Right atrium auricular region (tissue), 2 donors: ENCODE data around the gene TTLL8. TPM values are rescaled to one million over a fixed set of nuclear protein-coding genes. Genes with fewer than 3 reads are reported as not detected.

ENCODE experiments used
- DNase-seq: peaks from one replicate; pipeline ENCODE4 v3.0.0-alpha.2; 2019; ENCODE audit warnings: low spot score
- H3K27ac ChIP-seq, 2 donors: fragments of 200-600 bp; sonication (generic); 1 replicate in 1 of 2; 2 replicates in 1 of 2; pipeline ENCODE4 v1.5.1; 2016 to 2019
- H3K27me3 ChIP-seq, 2 donors: fragments of 200-600 bp; sonication (generic); one replicate each; pipeline versions ENCODE4 v1.5.1 to v1.6.0; 2017 to 2019
- H3K36me3 ChIP-seq: fragments of 200-600 bp; sonication (generic); one replicate; pipeline ENCODE4 v1.5.1; 2016
- H3K4me1 ChIP-seq, 2 donors: fragments of 200-600 bp; sonication (generic); one replicate each; pipeline versions ENCODE4 v1.5.1 to v1.6.0; 2017 to 2019
- H3K4me3 ChIP-seq, 2 donors: fragments of 200-600 bp; sonication (generic); 1 replicate in 1 of 2; 2 replicates in 1 of 2; pipeline ENCODE4 v1.5.1; 2017 to 2019; ENCODE audit warnings: mild to moderate bottlenecking in 1 of 2, moderate library complexity in 1 of 2
- H3K9me3 ChIP-seq, 2 donors: fragments of 200-600 bp; sonication (generic); one replicate each; pipeline ENCODE4 v1.5.1; 2019
- total RNA-seq, 2 donors: library from RNA; depleted of rRNA; stranded (reverse); fragments of >200 nt; gene quantifications; one replicate each; pipeline ENCODE4 v1.1.0, GENCODE V29; 2016
- TF ChIP-seq, protein P1 (sequence below), 2 donors: fragments of 200-600 bp; sonication (generic); IDR thresholded peaks; one replicate each; pipeline ENCODE4 v1.5.1; 2019; ENCODE audit warnings: antibody characterized with exemption in 2 of 2

Gene TTLL8
- total RNA-seq, 2 donors from 2014 or later, result not detected

DNA sequence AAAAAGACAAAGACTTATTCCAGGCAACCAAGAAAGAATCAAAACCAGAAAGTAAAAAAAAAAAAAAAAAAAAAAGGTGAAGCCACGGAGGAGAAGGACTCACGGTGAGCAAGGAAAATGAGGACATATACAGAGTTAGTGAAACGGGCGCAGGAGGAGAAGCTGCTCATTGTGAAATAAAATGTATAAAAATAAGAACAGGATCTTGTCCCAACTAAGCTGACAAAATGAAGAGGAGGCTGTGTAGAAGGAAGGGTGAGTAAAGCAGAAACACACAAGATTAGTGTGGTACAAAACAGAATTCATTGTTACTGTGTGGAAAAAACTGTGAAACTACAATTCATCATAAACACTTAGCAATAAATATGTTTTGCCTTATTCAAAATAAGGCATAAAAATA, 53.2 kb downstream of the TTLL8 start:
- H3K36me3 ChIP-seq, result no peaks in the 10 kb centered on the region
- TF ChIP-seq, protein P1, sequence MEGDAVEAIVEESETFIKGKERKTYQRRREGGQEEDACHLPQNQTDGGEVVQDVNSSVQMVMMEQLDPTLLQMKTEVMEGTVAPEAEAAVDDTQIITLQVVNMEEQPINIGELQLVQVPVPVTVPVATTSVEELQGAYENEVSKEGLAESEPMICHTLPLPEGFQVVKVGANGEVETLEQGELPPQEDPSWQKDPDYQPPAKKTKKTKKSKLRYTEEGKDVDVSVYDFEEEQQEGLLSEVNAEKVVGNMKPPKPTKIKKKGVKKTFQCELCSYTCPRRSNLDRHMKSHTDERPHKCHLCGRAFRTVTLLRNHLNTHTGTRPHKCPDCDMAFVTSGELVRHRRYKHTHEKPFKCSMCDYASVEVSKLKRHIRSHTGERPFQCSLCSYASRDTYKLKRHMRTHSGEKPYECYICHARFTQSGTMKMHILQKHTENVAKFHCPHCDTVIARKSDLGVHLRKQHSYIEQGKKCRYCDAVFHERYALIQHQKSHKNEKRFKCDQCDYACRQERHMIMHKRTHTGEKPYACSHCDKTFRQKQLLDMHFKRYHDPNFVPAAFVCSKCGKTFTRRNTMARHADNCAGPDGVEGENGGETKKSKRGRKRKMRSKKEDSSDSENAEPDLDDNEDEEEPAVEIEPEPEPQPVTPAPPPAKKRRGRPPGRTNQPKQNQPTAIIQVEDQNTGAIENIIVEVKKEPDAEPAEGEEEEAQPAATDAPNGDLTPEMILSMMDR (IDR thresholded peaks at IDR 0.05), result no peak
- H3K27me3 ChIP-seq, result peaks cover 2 to 4% of the 10 kb centered on the region in 2 donors

DNA sequence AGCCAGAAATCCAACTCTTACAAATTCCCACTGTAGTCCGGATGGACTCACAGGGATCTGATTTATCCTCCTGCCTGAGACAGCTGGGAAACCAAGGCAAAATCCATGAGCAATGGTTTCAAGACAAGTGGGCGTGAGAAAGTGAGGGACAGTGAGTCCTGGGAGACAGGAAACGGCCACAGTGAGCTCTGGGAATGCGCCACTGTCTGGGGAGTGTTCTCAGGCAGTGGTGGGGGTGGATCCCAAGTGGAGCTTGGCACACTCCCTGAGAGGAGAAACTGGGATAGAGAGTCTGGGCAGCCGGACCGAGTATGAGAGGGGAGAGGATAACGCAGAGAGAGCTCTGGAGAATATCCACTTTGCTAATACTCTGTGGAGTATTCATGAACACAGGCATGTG, 55.3 kb downstream of the TTLL8 start:
- no peaks in the 10 kb centered on the region for H3K27me3 ChIP-seq
- no peak for DNase-seq

More for the DNA sequence above, 53.2 kb downstream of the TTLL8 start:
- no peak for DNase-seq
- Histone ChIP-seq H3K27ac (no peak overlapping the region), H3K4me1 (no peaks in the 10 kb centered on the region), H3K4me3 (no peak overlapping the region), H3K9me3 (no peaks in the 10 kb centered on the region)

DNA sequence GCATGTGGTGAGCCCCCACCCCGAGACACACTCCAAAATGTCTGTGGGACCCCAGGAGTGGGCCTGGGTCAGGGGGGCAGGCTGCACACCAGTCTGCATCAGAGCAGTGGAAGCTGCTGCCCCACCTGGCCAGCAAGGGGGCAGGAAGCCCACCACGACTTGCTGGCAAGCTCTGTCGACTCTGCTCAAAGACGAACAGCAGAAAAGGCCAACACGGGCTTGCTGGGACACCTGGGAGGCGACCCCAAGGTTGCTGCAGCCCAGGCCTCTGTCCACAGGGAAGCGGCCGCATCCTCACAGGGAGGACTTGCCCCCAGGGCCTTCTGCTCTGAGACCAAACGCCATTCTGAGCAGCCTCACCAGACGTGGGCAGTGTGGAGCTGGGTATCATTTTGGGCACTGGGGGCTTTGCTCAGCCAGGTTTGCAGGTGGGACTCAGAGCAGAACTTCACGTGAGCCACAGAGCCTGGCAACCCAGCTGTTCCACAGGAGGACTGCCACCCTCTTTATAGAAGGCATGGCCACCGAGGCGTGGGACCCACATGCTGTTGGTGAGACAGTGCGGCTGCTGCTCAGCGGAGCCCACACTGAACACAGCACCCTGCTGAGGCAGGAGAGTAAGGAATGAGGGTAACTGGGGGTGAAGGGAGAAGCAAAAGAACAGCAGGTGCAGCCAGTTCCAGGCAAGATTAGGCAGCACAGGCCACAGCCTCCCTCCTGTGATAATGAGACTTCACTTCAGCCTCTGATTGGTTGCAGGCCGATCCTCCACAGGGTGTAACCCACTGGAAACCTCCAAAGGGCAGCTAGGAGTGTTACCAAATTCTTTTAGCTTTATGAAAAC, 56.5 kb downstream of the TTLL8 start:
- Histone ChIP-seq H3K4me3 (no peak overlapping the region), H3K36me3 (no peaks in the 10 kb centered on the region), H3K27ac (no peak overlapping the region), H3K27me3 (no peaks in the 10 kb centered on the region), H3K4me1 (peaks cover 0 to 5% of the 10 kb centered on the region in 2 donors), H3K9me3 (no peaks in the 10 kb centered on the region)
- no peak for DNase-seq
- TF ChIP-seq, protein P1 (IDR thresholded peaks at IDR 0.05), result no peak

More for the DNA sequence above, 55.3 kb downstream of the TTLL8 start:
- no peaks in the 10 kb centered on the region for H3K9me3 ChIP-seq
- H3K27ac ChIP-seq, result no peak overlapping the region
- H3K36me3 ChIP-seq, result no peaks in the 10 kb centered on the region
- H3K4me3 ChIP-seq, result no peak overlapping the region
- TF ChIP-seq, protein P1 (IDR thresholded peaks at IDR 0.05), result no peak
- H3K4me1 ChIP-seq, result peaks cover 0 to 5% of the 10 kb centered on the region in 2 donors

DNA sequence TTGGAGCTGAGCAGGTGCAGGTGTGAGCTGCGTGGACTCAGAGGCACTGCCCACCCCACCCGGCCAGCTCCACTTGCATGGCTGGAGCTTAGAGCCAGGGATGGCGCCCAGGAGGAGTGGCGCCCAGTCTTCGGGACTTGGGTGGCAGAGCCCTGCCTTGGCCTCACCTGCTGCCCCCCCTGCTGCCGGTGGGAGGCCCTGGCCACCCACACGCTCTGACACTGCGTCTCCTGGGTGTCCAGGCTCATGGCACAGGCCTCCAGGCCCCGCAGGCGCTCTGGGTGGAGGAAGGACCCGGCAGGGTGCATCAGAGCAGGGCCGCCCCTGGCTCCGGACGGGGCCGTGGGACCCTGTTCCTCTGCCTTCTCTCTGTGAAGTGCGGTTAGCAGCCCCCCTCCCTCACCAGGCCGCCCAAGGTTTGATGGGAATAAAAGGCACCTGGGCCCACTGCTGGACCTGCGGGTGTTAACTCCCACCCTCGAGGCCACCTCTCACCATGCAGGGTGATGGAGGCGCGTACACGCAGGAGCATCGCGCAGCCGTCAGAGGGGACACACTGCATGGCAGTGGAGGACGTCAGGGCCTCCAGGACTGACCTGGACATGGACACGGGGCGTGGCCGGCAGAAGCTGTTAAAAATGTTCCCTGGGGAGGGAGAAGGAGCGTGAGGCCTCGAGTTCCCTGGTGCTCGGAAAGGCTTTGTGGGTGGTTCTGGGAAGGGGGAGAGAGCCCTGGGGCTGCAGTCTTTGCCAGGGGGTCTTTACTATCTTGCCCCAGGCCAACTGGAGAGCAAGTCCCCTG, 57.3 kb downstream of the TTLL8 start:
- TF ChIP-seq, protein P1 (IDR thresholded peaks at IDR 0.05), result no peak
- Histone ChIP-seq H3K9me3 (no peaks in the 10 kb centered on the region), H3K36me3 (no peaks in the 10 kb centered on the region), H3K27me3 (no peaks in the 10 kb centered on the region), H3K27ac (no peak overlapping the region), H3K4me3 (no peak overlapping the region), H3K4me1 (peaks cover 0 to 5% of the 10 kb centered on the region in 2 donors)
- no peak for DNase-seq

DNA sequence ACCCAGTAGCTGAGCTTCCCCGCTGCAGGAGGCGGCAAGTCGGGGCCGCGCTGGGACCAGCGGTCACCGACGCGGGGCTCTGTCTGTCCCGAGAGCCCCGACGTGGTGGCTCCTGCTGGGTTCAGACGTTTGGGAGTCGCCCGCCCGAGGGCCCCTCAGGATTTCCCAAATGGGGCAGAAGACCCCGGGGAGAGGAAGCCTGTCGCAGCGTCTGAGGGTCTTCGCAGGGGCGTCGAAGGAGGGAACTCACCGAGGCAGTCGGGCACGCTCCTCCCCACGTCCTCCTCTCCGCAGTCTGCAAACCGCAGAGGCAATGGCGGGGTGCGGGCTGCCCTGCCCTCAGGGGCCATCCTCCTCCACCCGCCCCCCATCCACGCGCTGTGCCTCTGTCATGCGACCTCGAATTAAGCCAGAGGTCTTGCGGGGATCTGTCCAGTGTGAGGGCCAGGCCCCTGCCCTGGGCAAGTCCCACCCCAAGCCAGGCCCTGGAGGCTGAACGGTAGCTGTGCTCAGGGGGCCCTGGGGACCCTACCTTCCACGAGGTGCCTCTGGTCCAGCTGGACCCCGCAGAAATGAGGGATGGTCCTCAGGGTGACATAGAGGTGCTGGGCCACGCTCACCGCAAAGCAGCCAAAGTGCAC, 58.0 kb downstream of the TTLL8 start:
- no peak for DNase-seq
- peak overlapping the region; percentile 16 to 42 for H3K4me3 ChIP-seq
- TF ChIP-seq, protein P1 (IDR thresholded peaks at IDR 0.05), result no peak
- H3K9me3 ChIP-seq, result no peaks in the 10 kb centered on the region
- H3K27me3 ChIP-seq, result no peaks in the 10 kb centered on the region
- H3K36me3 ChIP-seq, result no peaks in the 10 kb centered on the region
- H3K27ac ChIP-seq, result no peak overlapping the region
- peaks cover 0 to 5% of the 10 kb centered on the region in 2 donors for H3K4me1 ChIP-seq
